GM21723 (cell line): ENCODE measurements around the gene DND1.
"Not testable (repeated sequence)": the region's sequence is repeated elsewhere in the genome, so short reads cannot be mapped to it uniquely, and the experiment has no call there.

Source experiments
- ATAC-seq: cut with Tn5 transposase; IDR thresholded peaks from one replicate; pipeline ENCODE4 v1.9.1; 2021; ENCODE audit warnings: mild to moderate bottlenecking, moderate library complexity; ENCODE audit not compliant: unreplicated experiment

DND1 gene

DNA sequence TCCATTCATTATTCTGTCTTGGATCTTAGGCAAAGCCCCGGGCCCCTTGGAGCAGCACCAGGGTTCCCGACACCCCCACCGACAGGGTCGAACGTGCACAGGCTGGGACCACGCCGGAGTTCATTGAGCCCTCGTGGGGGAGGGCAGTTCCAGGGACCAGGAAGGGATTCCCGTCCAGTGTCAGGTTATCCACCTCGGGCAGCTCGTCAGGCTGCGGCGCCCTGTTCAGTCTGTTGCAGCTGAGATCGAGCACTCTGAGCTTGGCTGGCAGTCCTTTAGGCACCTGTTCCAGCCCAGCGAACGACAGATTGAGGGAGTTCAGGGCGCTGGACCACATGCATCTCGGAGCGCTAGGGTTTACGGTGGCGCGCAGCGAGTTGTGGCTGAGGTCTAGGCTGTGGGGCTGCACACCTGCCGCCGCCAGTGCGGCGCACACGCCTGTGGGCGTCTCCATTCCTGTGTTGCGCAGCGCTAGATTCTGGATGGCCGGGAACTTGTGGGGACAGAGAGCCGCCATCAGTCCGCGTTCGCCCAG, 41.5 kb downstream of the DND1 start:
- ATAC-seq = peak; percentile 62

DNA sequence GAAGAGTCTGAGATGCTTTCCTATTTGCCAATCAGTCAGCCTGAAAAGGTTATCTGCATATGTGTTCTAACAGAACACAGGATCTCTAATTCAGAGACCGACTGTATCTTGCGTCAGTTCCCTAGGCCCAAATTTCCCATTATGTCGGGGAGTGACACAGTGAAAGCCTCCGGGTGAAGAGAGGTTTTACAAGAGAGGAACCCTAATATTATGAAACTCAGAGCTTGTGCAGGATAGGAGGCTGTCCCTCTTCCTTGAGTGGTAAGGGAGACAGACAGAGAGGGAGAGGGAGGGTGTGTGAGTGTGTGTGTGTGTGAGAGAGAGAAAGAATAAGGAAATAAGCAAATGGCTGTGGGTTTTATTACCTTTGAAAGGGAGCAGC, 42.3 kb downstream of the DND1 start:
- no peak for ATAC-seq

DNA sequence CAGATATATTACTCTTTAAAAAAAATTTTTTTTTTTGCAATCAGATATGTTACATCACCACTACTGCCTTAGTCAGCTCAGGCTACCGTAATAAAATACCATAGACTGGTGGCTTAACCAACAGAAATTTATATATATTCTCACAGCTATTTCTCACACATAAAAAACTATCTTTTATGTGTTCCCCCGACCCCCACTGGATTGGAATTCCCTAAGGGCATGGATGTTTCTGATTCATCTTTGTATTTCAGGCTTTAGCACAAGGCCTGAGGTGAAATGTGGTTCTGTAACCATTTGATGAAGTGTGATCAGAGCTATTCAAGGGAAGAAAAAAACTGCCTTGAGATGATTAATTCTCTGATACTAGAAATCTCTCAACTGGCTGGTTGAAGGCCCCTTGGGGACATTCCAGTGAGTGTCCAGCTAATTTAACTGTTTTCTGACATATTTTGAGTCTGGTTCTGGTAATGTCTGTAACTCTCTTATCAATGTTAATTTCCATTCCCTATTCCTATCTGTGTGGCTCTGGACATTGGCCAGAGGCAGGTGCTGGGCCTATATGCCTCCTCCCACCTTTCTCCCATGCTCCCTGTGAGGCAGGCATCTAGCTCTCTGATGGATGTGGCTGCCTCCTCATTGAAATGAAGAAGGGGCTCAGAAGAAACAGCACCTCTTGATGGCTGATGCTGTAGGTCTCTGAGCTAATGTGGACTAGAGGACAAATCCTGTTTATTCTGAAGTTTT, 42.9 kb downstream of the DND1 start:
- ATAC-seq = no peak

DNA sequence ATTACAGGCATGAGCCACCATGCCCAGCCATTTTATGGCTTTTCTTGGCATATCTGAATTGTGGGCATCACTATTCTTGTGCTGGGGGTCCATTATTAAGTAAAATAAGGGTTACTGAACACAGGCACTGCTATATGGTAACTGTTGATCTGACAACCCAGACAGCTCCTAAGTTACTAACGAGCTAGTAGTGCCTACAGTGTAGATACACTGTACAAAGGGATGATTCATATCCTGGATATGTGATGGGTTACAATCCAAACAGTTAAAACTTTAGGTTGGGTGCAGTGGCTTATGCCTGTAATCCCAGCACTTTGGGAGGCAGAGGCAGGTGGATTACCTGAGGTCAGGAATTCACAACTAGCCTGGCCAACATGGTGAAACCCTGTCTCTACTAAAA, 44.7 kb downstream of the DND1 start:
- no peak for ATAC-seq

DNA sequence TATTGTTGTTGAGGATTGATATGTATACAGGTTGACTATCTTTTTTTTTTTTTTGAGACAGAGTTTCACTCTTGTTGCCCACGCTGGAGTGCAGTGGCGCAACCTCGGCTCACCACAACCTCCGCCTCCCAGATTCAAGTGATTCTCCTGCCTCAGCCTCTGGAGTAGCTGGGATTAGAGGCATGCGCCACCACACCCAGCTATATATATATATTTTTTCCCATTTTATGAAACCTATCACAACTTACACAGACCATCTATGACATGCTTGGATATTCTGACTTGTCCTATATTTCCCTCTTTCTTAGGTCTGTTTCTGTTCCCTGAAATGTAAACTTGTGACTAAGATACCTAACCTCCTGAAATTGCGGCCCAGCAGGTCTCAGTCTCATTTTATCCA, 45.4 kb downstream of the DND1 start:
- no peak for ATAC-seq

DNA sequence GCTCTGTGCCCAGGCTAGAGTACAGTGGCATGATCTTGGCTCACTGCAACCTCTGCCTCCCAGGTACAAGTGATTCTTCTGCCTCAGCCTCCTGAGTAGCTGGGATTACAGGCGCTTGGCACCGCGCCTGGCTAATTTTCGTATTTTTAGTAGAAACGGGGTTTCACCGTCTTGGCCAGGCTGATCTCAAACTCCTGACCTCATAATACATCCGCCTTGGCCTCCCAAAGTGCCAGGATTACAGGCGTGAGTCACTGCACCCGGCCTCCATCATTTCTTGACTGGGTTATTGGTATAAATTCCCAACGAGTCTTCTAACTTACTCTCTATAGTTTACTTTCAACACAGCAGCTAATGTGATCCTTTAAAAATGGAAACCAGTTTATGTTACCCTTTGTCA, 48.5 kb downstream of the DND1 start:
- not testable (repeated sequence) for ATAC-seq

DNA sequence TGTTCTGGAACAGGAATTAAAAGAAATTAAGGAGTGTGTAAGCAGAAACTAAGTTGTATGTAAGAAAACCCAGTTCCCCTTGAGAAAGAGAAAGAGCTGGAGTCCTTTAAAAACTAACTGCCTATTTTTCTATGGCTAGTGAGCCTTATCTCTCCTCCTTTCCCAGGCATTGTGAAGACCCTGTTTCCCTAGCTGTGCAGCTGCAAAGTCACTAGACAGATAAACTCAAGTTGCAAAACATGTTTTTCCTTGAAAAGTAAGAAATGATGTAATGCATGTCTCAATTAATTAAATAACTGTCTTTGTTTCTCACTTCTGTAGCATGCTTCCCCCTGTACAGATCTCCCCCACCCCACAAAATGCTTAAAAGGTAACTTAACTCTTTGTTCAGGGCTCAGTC, 50.3 kb downstream of the DND1 start:
- ATAC-seq = not testable (repeated sequence)

DNA sequence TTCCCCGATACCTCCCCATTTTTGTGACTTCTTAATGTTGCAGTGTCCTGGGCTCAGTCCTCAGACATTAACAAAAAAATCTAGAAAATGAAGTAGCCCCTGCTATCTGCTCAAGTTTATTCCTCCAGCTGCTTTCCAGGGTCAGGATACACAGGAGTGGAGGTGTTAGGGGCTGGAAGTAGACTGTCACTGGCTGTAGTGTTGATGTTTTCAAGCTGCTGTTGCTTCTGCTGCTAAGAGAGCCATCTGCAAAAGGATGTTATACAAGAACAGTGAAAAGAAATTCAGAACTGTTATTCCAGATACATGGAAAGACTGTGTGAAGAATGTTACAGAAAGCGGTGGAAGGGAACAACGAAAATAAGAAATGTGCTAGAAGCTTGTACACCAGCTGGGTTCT, 51.1 kb downstream of the DND1 start:
- ATAC-seq = no peak
